PFSK-1 (cell line): ENCODE data around the gene INCA1.

ENCODE experiments used
- TAF1 ChIP-seq: IDR thresholded peaks from 2 replicates; pipeline ENCODE4 v1.6.1; 2012; ENCODE audit warnings: low read length, control low read depth, borderline replicate concordance; ENCODE audit not compliant: insufficient read depth
- TF ChIP-seq, protein P1 (sequence below), 2 experiments: IDR thresholded peaks; 2 replicates each; pipeline versions ENCODE4 v1.6.1 to v1.8.0; 2011 to 2012; ENCODE audit warnings: low read depth in 2 of 2, low read length in 2 of 2, control low read depth in 1 of 2, inconsistent platforms in 1 of 2, mild to moderate bottlenecking in 1 of 2, moderate library complexity in 1 of 2; ENCODE audit not compliant: insufficient read depth in 1 of 2

DNA sequence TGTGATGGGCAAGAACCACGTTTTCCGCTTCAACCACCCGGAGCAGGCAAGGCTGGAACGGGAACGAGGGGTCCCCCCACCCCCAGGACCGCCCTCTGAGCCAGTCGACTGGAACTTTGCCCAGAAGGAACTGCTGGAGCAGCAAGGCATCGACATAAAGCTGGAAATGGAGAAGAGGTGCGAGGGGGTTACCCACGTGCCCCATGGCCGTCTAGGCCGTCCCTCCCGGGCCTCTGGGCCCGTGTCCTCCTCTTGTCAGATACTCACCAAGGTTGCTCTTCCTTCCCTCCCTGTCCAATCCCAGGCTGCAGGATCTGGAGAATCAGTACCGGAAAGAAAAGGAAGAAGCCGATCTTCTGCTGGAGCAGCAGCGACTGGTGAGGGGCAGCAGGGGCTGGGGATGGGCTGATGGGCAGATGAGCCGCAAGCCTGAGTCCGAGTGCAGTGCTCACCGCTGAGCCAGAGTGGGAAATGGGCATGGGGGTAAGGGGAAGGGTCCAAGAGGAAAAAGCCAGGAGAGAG is 23.2 kb upstream of the INCA1 start:
- TF ChIP-seq, protein P1, sequence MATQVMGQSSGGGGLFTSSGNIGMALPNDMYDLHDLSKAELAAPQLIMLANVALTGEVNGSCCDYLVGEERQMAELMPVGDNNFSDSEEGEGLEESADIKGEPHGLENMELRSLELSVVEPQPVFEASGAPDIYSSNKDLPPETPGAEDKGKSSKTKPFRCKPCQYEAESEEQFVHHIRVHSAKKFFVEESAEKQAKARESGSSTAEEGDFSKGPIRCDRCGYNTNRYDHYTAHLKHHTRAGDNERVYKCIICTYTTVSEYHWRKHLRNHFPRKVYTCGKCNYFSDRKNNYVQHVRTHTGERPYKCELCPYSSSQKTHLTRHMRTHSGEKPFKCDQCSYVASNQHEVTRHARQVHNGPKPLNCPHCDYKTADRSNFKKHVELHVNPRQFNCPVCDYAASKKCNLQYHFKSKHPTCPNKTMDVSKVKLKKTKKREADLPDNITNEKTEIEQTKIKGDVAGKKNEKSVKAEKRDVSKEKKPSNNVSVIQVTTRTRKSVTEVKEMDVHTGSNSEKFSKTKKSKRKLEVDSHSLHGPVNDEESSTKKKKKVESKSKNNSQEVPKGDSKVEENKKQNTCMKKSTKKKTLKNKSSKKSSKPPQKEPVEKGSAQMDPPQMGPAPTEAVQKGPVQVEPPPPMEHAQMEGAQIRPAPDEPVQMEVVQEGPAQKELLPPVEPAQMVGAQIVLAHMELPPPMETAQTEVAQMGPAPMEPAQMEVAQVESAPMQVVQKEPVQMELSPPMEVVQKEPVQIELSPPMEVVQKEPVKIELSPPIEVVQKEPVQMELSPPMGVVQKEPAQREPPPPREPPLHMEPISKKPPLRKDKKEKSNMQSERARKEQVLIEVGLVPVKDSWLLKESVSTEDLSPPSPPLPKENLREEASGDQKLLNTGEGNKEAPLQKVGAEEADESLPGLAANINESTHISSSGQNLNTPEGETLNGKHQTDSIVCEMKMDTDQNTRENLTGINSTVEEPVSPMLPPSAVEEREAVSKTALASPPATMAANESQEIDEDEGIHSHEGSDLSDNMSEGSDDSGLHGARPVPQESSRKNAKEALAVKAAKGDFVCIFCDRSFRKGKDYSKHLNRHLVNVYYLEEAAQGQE (IDR thresholded peaks at IDR 0.05; ENCODE audit: insufficient read depth in 1 of 2, low read depth in 2 of 2, low read length in 2 of 2) = no peak
- no peak for TF ChIP-seq TAF1
